Neuronal stem cell (in vitro differentiated cells): Measurements from ENCODE around the gene PPM1M.
A peak's percentile ranks its signal among the peaks of the same experiment; 100 is the strongest.

ENCODE experiments used
- DNase-seq: peaks from one replicate; pipeline ENCODE4 v3.0.0-alpha.2; 2013; ENCODE audit warnings: low spot score
- H2AFZ ChIP-seq: one replicate; pipeline ENCODE4 v1.6.1; 2013; ENCODE audit warnings: mild to moderate bottlenecking, low read length, inconsistent platforms
- H2AK5ac ChIP-seq: 2 replicates; pipeline ENCODE4 v1.6.1; 2013; ENCODE audit warnings: low read depth, mild to moderate bottlenecking, inconsistent platforms, low read length, moderate library complexity, mixed read lengths
- H2BK120ac ChIP-seq: 2 replicates; pipeline ENCODE4 v1.6.1; 2013; ENCODE audit warnings: low read depth, mild to moderate bottlenecking, inconsistent platforms, low read length, moderate library complexity, mixed read lengths
- H2BK12ac ChIP-seq: one replicate; pipeline ENCODE4 v1.6.1; 2013; ENCODE audit warnings: low read length, inconsistent platforms
- H2BK15ac ChIP-seq: 2 replicates; pipeline ENCODE4 v1.6.1; 2013; ENCODE audit warnings: mild to moderate bottlenecking, low read length, inconsistent platforms, mixed read lengths
- H2BK5ac ChIP-seq: one replicate; pipeline ENCODE4 v1.6.1; 2013; ENCODE audit warnings: inconsistent platforms, mild to moderate bottlenecking, low read length, moderate library complexity
- H3K14ac ChIP-seq: one replicate; pipeline ENCODE4 v1.6.1; 2013; ENCODE audit warnings: low read length, inconsistent platforms
- H3K18ac ChIP-seq: 2 replicates; pipeline ENCODE4 v1.6.1; 2013; ENCODE audit warnings: low read length, inconsistent platforms
- H3K23ac ChIP-seq: 2 replicates; pipeline ENCODE4 v1.6.1; 2013; ENCODE audit warnings: low read depth, mild to moderate bottlenecking, mixed read lengths, low read length, inconsistent platforms; ENCODE audit not compliant: poor library complexity
- H3K27ac ChIP-seq: replicated peaks from 3 replicates; pipeline ENCODE4 v1.5.1; 2013; ENCODE audit warnings: low read length, inconsistent platforms
- H3K27me3 ChIP-seq, 3 experiments: 2 replicates each; pipeline ENCODE4 v1.6.1; 2013; ENCODE audit warnings: low read length in 3 of 3, mild to moderate bottlenecking in 2 of 3, inconsistent platforms in 1 of 3, low read depth in 1 of 3, mixed read lengths in 1 of 3, moderate library complexity in 1 of 3; ENCODE audit not compliant: control insufficient read depth in 3 of 3, insufficient read depth in 3 of 3
- H3K36me3 ChIP-seq, 2 donors: replicated peaks in 1 of 2; 2 replicates each; pipeline ENCODE4 v1.6.1; 2013; ENCODE audit warnings: low read length in 2 of 2; ENCODE audit not compliant: control insufficient read depth in 2 of 2, insufficient read depth in 2 of 2
- H3K4ac ChIP-seq: 2 replicates; pipeline ENCODE4 v1.6.1; 2013; ENCODE audit warnings: inconsistent platforms, mild to moderate bottlenecking, low read length, moderate library complexity
- H3K4me1 ChIP-seq, 2 donors: 1 replicate in 1 of 2; 2 replicates in 1 of 2; pipeline ENCODE4 v1.6.1; 2013; ENCODE audit warnings: low read length in 2 of 2, low read depth in 1 of 2; ENCODE audit not compliant: control insufficient read depth in 2 of 2, insufficient read depth in 1 of 2
- H3K4me2 ChIP-seq: one replicate; pipeline ENCODE4 v1.6.1; 2013; ENCODE audit warnings: mild to moderate bottlenecking, low read length, inconsistent platforms; ENCODE audit not compliant: insufficient read depth, poor library complexity, severe bottlenecking
- H3K4me3 ChIP-seq, 2 donors: 2 replicates each; pipeline ENCODE4 v1.5.1; 2013; ENCODE audit warnings: low read length in 2 of 2, mild to moderate bottlenecking in 2 of 2, inconsistent platforms in 1 of 2, moderate library complexity in 1 of 2
- H3K79me1 ChIP-seq: one replicate; pipeline ENCODE4 v1.6.1; 2013; ENCODE audit warnings: low read depth, mild to moderate bottlenecking, inconsistent platforms, low read length, moderate library complexity
- H3K9ac ChIP-seq: one replicate; pipeline ENCODE4 v1.6.1; 2013; ENCODE audit warnings: mild to moderate bottlenecking, low read depth, low read length, inconsistent platforms; ENCODE audit not compliant: poor library complexity
- H3K9me3 ChIP-seq, 2 donors: replicated peaks in 1 of 2; 2 replicates each; pipeline versions ENCODE3 to v1.6.1; 2013; ENCODE audit warnings: low read length in 2 of 2, mild to moderate bottlenecking in 2 of 2, inconsistent platforms in 1 of 2, low read depth in 1 of 2, mixed read lengths in 1 of 2, moderate library complexity in 1 of 2; ENCODE audit not compliant: control insufficient read depth in 2 of 2, insufficient read depth in 1 of 2
- H4K8ac ChIP-seq: one replicate; pipeline ENCODE4 v1.6.1; 2013; ENCODE audit warnings: low read depth, mild to moderate bottlenecking, inconsistent platforms, low read length, moderate library complexity
- H4K91ac ChIP-seq: one replicate; pipeline ENCODE4 v1.6.1; 2013; ENCODE audit warnings: low read length, low read depth, mild to moderate bottlenecking, inconsistent platforms; ENCODE audit not compliant: poor library complexity
- WGBS, 2 donors: extraction: QIAGEN DNeasy Blood & Tissue Kit; methylation state at CpG; one replicate each; pipeline ENCODE4 v1.1.7; 2013; ENCODE audit warnings: missing lambda C conversion rate in 2 of 2, mixed read lengths in 1 of 2; ENCODE audit not compliant: insufficient read length in 2 of 2, insufficient replicate concordance in 1 of 2; ENCODE audit errors: extremely low coverage in 2 of 2; 5-methylcytosine and 5-hydroxymethylcytosine counted together
- small RNA-seq: library from polyadenylated mRNA; stranded (forward); fragments of <200 nt; extraction: miRNeasy Mini kit (QIAGEN cat#:217004); gene quantifications from one replicate; pipeline ENCODE3, GENCODE V24; 2013; ENCODE audit not compliant: insufficient read depth

The PPM1M gene

DNA sequence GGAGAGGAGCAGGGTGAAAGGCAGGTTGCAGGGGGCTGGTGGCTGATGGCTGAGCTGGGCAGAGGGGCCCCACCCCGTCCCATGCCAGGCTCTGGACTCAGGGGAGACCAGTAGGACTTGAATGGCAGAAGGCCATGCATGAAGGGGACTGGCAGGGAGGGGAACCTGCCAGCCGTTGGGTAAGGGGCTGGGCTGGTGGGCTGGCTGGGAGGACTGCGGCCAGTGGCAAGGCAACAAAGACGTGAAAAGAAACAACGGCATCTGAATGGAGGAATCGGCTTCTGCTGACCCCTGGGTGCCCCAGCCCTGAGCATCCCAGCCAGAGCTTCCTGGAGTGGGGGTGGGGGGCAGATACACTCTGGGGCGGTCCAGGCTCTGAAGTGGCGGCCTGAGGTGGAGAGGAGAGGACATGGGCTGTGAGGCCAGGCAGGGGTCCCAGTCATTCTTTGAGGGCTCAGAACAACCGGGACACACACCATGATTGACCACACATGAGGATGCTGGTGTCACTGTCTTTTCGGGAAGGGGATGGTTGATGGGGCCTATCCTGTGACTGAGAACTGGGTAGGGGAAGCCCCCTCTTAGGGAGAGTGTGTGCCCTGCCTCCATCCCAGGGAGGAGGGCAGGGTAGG, 53.8 kb downstream of the PPM1M start:
- Histone ChIP-seq H3K79me1 (no peaks in the 10 kb centered on the region), H2AK5ac (peak overlapping the region; percentile 94), H3K4me1 (peaks cover 41 to 45% of the 10 kb centered on the region in 2 donors), H2BK120ac (peak overlapping the region; percentile 73), H3K4me2 (peak overlapping the region; percentile 72), H3K36me3 (peaks cover 0 to 7% of the 10 kb centered on the region in 2 donors), H2AFZ (peak overlapping the region; percentile 80), H3K9me3 (no peaks in the 10 kb centered on the region), H3K9ac (peak overlapping the region; percentile 83), H4K8ac (no peak overlapping the region), H3K4me3 (peak overlapping the region; percentile 59 to 79), H2BK5ac (peak overlapping the region; percentile 62), H3K18ac (peak overlapping the region; percentile 98), H3K27ac (peak overlapping the region; percentile 59), H3K4ac (peak overlapping the region; percentile 5), H3K23ac (peak overlapping the region; percentile 52), H2BK12ac (peak overlapping the region; percentile 96), H4K91ac (peak overlapping the region; percentile 85), H3K14ac (peak overlapping the region; percentile 59), H2BK15ac (peak overlapping the region; percentile 94), H3K27me3 (no peaks in the 10 kb centered on the region)
- no CpG with 5 or more reads among the region's 10 CpGs for WGBS, 2 donors
- no peak for DNase-seq

Small RNA genes within 50 kb of the gene (small RNA-seq; reads per million reads assigned to genes)
- gene MIR135A1, result 245 reads per million, percentile 98 among the genes with 10 or more reads in this experiment
- gene MIRLET7G, result 15.8 reads per million, percentile 73 among the genes with 10 or more reads in this experiment
